B cell (primary cell): ENCODE results near the gene ANXA7. TPM values are rescaled to one million over a fixed set of nuclear protein-coding genes. Genes with fewer than 3 reads are reported as not detected.
A peak's percentile ranks its signal among the peaks of the same experiment; 100 is the strongest.

Source experiments
- ATAC-seq: fragments of 200-7000 bp; cut with Tn5 transposase; one replicate; pipeline ENCODE4 v1.10.0; 2021; ENCODE audit warnings: low read depth, mild to moderate bottlenecking, moderate number of reproducible peaks, moderate library complexity
- CTCF ChIA-PET: fragments of 350-600 bp; sonication (Branson Sonifier 250); formaldehyde crosslinking; loops from one replicate; lab custom pipeline; 2021; ENCODE audit warnings: antibody characterized with exemption, inconsistent platforms; lab: Charles Lee
- POLR2A ChIA-PET: fragments of 350-600 bp; sonication (Branson Sonifier 250); formaldehyde crosslinking; loops from one replicate; lab custom pipeline; 2021; ENCODE audit warnings: antibody characterized with exemption; lab: Charles Lee
- DNase-seq: peaks from one replicate; pipeline ENCODE4 v3.0.0; 2013
- H2AFZ ChIP-seq: 2 replicates; pipeline ENCODE4 v1.6.1; 2012; ENCODE audit warnings: mild to moderate bottlenecking, low read depth, low read length; ENCODE audit not compliant: insufficient read depth, poor library complexity, severe bottlenecking
- H3K27ac ChIP-seq, 2 donors: 1 replicate in 1 of 2; 2 replicates in 1 of 2; pipeline ENCODE4 v1.5.1; 2012 to 2013; ENCODE audit warnings: low read length in 2 of 2, mild to moderate bottlenecking in 2 of 2, moderate library complexity in 1 of 2
- H3K27me3 ChIP-seq, 4 experiments: fragments of 200-600 bp in 1 of 4; sonication (generic) in 1 of 4; replicated peaks in 1 of 4; 1 replicate in 2 of 4; 2 replicates in 2 of 4; pipeline versions ENCODE4 v1.6.1 to v1.7.0; 2013 to 2016; ENCODE audit warnings: low read length in 3 of 4, mild to moderate bottlenecking in 2 of 4, mixed read lengths in 1 of 4, moderate library complexity in 1 of 4; ENCODE audit not compliant: insufficient read depth in 4 of 4, control insufficient read depth in 3 of 4; ENCODE audit errors: control extremely low read depth in 1 of 4
- H3K36me3 ChIP-seq, 2 experiments: replicated peaks in 1 of 2; 1 replicate in 1 of 2; 2 replicates in 1 of 2; pipeline versions ENCODE4 v1.6.1 to v1.7.1; 2013; ENCODE audit warnings: low read length in 1 of 2; ENCODE audit not compliant: insufficient read depth in 2 of 2, control insufficient read depth in 1 of 2; ENCODE audit errors: control extremely low read depth in 1 of 2, extremely low read depth in 1 of 2
- H3K4me1 ChIP-seq, 2 donors: fragments of 200-600 bp in 1 of 2; sonication (generic) in 1 of 2; 1 replicate in 1 of 2; 2 replicates in 1 of 2; pipeline versions ENCODE4 v1.5.1 to v1.6.1; 2013 to 2017; ENCODE audit warnings: low read length in 2 of 2; ENCODE audit not compliant: control insufficient read depth in 2 of 2, insufficient read depth in 2 of 2
- H3K4me2 ChIP-seq: replicated peaks from 2 replicates; pipeline ENCODE3; 2012; ENCODE audit warnings: mild to moderate bottlenecking, low read depth, low read length; ENCODE audit not compliant: poor library complexity, severe bottlenecking
- H3K4me3 ChIP-seq, 5 experiments: fragments of 200-600 bp in 1 of 5; sonication (generic) in 1 of 5; 1 replicate in 3 of 5; 2 replicates in 2 of 5; pipeline versions ENCODE4 v1.5.1 to v1.7.0; 2011 to 2016; ENCODE audit warnings: low read length in 4 of 5, mild to moderate bottlenecking in 4 of 5, low read depth in 2 of 5, control low read depth in 1 of 5, moderate library complexity in 1 of 5; ENCODE audit not compliant: insufficient read depth in 1 of 5; ENCODE audit errors: control extremely low read depth in 1 of 5, extremely low read depth in 1 of 5
- H3K79me2 ChIP-seq: fragments of 200-600 bp; sonication (generic); one replicate; pipeline ENCODE4 v1.6.0; 2016; ENCODE audit warnings: low read length; ENCODE audit not compliant: control insufficient read depth, insufficient read depth
- H3K9ac ChIP-seq: fragments of 200-600 bp; sonication (generic); 2 replicates; pipeline ENCODE4 v1.6.1; 2017; ENCODE audit warnings: mild to moderate bottlenecking, low read length, moderate library complexity
- H3K9me3 ChIP-seq, 3 donors: one replicate each; pipeline versions ENCODE4 v1.6.1 to v1.7.1; 2013; ENCODE audit warnings: low read length in 2 of 3; ENCODE audit not compliant: control insufficient read depth in 2 of 3, insufficient read depth in 1 of 3; ENCODE audit errors: control extremely low read depth in 1 of 3
- H4K20me1 ChIP-seq: 2 replicates; pipeline ENCODE4 v1.6.0; 2012; ENCODE audit warnings: mild to moderate bottlenecking, low read length; ENCODE audit not compliant: insufficient read depth, control insufficient read depth, poor library complexity, severe bottlenecking
- H3K27ac Mint-ChIP-seq: one replicate; pipeline ENCODE4 v1.8.0; 2021; ENCODE audit warnings: mixed read lengths
- H3K27me3 Mint-ChIP-seq: one replicate; pipeline ENCODE4 v1.8.0; 2021; ENCODE audit warnings: mixed read lengths
- H3K4me1 Mint-ChIP-seq: one replicate; pipeline ENCODE4 v1.8.0; 2021; ENCODE audit warnings: mixed read lengths
- H3K4me3 Mint-ChIP-seq: one replicate; pipeline ENCODE4 v1.8.0; 2021; ENCODE audit warnings: mixed read lengths
- H3K9me3 Mint-ChIP-seq: one replicate; pipeline ENCODE4 v1.8.0; 2022; ENCODE audit warnings: mixed read lengths; ENCODE audit not compliant: insufficient read depth
- CTCF ChIP-seq: fragments of 200-600 bp; IDR thresholded peaks from one replicate; pipeline ENCODE4 v1.8.0; 2022; ENCODE audit warnings: antibody characterized with exemption, mild to moderate bottlenecking
- EZH2 ChIP-seq: IDR thresholded peaks from 2 replicates; pipeline ENCODE4 v1.6.1; 2012; ENCODE audit warnings: borderline replicate concordance, low read depth, mild to moderate bottlenecking, moderate library complexity, low read length; ENCODE audit not compliant: insufficient read depth, poor library complexity, severe bottlenecking
- WGBS: methylation state at CpG from one replicate; pipeline ENCODE4 v1.1.5; 2013; ENCODE audit warnings: missing lambda C conversion rate; ENCODE audit not compliant: insufficient coverage; 5-methylcytosine and 5-hydroxymethylcytosine counted together
- intact Hi-C: fragments of 100-400 bp; cut with micrococcal nuclease; formaldehyde crosslinking; loops from one replicate; pipeline ENCODE4 v1.10.0; 2022
- polyA plus RNA-seq: library from polyadenylated mRNA; depleted of rRNA; stranded (reverse); fragments of >200 nt; gene quantifications from 2 replicates; pipeline ENCODE4 v1.2.3, GENCODE V29; 2012
- total RNA-seq, 2 donors: library from RNA; stranded (reverse); fragments of 120-200 nt in 1 of 2; gene quantifications; 1 replicate in 1 of 2; 2 replicates in 1 of 2; pipeline versions ENCODE4 v1.2.3 to v1.2.4, GENCODE V29; 2013 to 2022

Gene ANXA7
- total and polyA plus RNA-seq, 2 donors (not counting 1 experiment from before 2014, with no cell fraction given): 43.4 to 90.0 TPM

- no peaks in the 10 kb centered on the region for H4K20me1 ChIP-seq
- H3K4me1 Mint-ChIP-seq: peaks cover 15% of the 10 kb centered on the region
- peak within 1 kb of the TSS; percentile 98 for H3K4me3 Mint-ChIP-seq
- intact Hi-C loops: loop anchor here (1.0 to 2.0 kb wide), 4 partner anchors 56 to 262 kb away; partner anchors contain the start of genes ANXA7, DNAJC9, MRPS16 and P4HA1
- H3K27ac Mint-ChIP-seq: peak within 1 kb of the TSS; percentile 94
- POLR2A ChIA-PET: interaction anchor here (0.5 kb wide), 1 partner anchor 267 kb away, joined by 3 read pairs; no protein-coding TSS in a partner anchor
- H3K4me3 ChIP-seq: peak within 1 kb of the TSS; percentile 58 to 84 (median 73)
- peak within 1 kb of the TSS; percentile 26 to 79 for H3K27ac ChIP-seq
- DNase-seq (peak; percentile 95), ATAC-seq (peak; percentile 97)
- no peaks in the 10 kb centered on the region for H3K9me3 ChIP-seq
- H3K9me3 Mint-ChIP-seq: no peaks in the 10 kb centered on the region
- no peak for TF ChIP-seq EZH2
- no peak for TF ChIP-seq CTCF
- H3K4me2 ChIP-seq: peak within 1 kb of the TSS; percentile 85
- H3K79me2 ChIP-seq: no peaks in the 10 kb centered on the region
- H3K27me3 ChIP-seq: peaks cover 0 to 6% (median 0%) of the 10 kb centered on the region in 4 experiments
- H3K4me1 ChIP-seq: peaks cover 6 to 11% of the 10 kb centered on the region in 2 donors
- H3K36me3 ChIP-seq: no peaks in the 10 kb centered on the region
- H3K9ac ChIP-seq: peak within 1 kb of the TSS; percentile 78
- H3K27me3 Mint-ChIP-seq: peaks cover 4% of the 10 kb centered on the region
- WGBS: 1% methylated on average over 38 of the region's 45 CpGs
- H2AFZ ChIP-seq: peak within 1 kb of the TSS; percentile 95
- CTCF ChIA-PET: no interaction called here
Observed at GRCh38 chr10:73358331-73359279, 55.3 kb downstream of the ANXA7 start, which contains the start of gene CFAP70. Gene CFAP70, minus strand, starts transcription at chr10:73358864. Its CDS starts 4,068 bp downstream, at chr10:73354796.
